Liver (tissue), 9 donors: ENCODE measurements around the gene NTN1. TPM values are rescaled to one million over a fixed set of nuclear protein-coding genes. Genes with fewer than 3 reads are reported as not detected.

ENCODE experiments used
- DNase-seq: peaks from one replicate; pipeline ENCODE4 v3.0.0-alpha.2; 2017; ENCODE audit warnings: low spot score
- H3K27ac ChIP-seq, 2 donors: one replicate each; pipeline ENCODE4 v1.7.0; 2013; ENCODE audit warnings: inconsistent platforms in 2 of 2, low read length in 2 of 2, control low read depth in 1 of 2, low read depth in 1 of 2, mild to moderate bottlenecking in 1 of 2
- H3K27me3 ChIP-seq, 4 donors: one replicate each; pipeline versions ENCODE4 v1.6.1 to v1.7.0; 2013; ENCODE audit warnings: low read length in 3 of 4, inconsistent platforms in 1 of 4, mild to moderate bottlenecking in 1 of 4, moderate library complexity in 1 of 4; ENCODE audit not compliant: control insufficient read depth in 4 of 4, insufficient read depth in 4 of 4
- H3K36me3 ChIP-seq, 4 donors: one replicate each; pipeline versions ENCODE4 v1.6.1 to v1.7.0; 2013; ENCODE audit warnings: low read length in 3 of 4, mild to moderate bottlenecking in 3 of 4, low read depth in 1 of 4, moderate library complexity in 1 of 4; ENCODE audit not compliant: control insufficient read depth in 4 of 4, insufficient read depth in 3 of 4
- H3K4me1 ChIP-seq, 4 donors: one replicate each; pipeline versions ENCODE4 v1.6.1 to v1.7.0; 2013; ENCODE audit warnings: low read length in 3 of 4, mild to moderate bottlenecking in 3 of 4, moderate library complexity in 1 of 4; ENCODE audit not compliant: control insufficient read depth in 4 of 4, insufficient read depth in 4 of 4
- H3K4me3 ChIP-seq, 3 donors: one replicate each; pipeline versions ENCODE4 v1.6.1 to v1.7.0; 2013; ENCODE audit warnings: low read length in 3 of 3, control low read depth in 1 of 3, low read depth in 1 of 3, mild to moderate bottlenecking in 1 of 3
- H3K9ac ChIP-seq, 2 donors: one replicate each; pipeline ENCODE4 v1.7.0; 2013; ENCODE audit warnings: low read length in 2 of 2, mild to moderate bottlenecking in 2 of 2, moderate library complexity in 2 of 2, control low read depth in 1 of 2, low read depth in 1 of 2
- H3K9me3 ChIP-seq, 4 donors: one replicate each; pipeline versions ENCODE4 v1.6.1 to v1.7.0; 2013; ENCODE audit warnings: low read length in 3 of 4; ENCODE audit not compliant: control insufficient read depth in 4 of 4
- CTCF ChIP-seq: fragments of 150-350 bp; IDR thresholded peaks from 2 replicates; pipeline ENCODE4 v1.5.1; 2017; ENCODE audit warnings: improper control_type of control experiment, low read depth, low read length; ENCODE audit not compliant: missing input control
- EGR1 ChIP-seq, 2 donors: IDR thresholded peaks; 2 replicates each; pipeline ENCODE4 v1.6.1; 2016 to 2018; ENCODE audit warnings: antibody characterized with exemption in 2 of 2, low read depth in 2 of 2
- FOXA1 ChIP-seq: IDR thresholded peaks from 2 replicates; pipeline ENCODE4 v1.6.1; 2016; ENCODE audit warnings: antibody characterized with exemption
- FOXA2 ChIP-seq: IDR thresholded peaks from 2 replicates; pipeline ENCODE4 v1.6.1; 2016; ENCODE audit warnings: antibody characterized with exemption
- GABPA ChIP-seq, 2 donors: IDR thresholded peaks in 1 of 2; conservative IDR thresholded peaks in 1 of 2; 2 replicates each; pipeline ENCODE4 v1.6.1; 2016; ENCODE audit warnings: antibody characterized with exemption in 2 of 2, mild to moderate bottlenecking in 1 of 2, moderate library complexity in 1 of 2
- HNF4A ChIP-seq, 2 donors: conservative IDR thresholded peaks; 2 replicates each; pipeline ENCODE4 v1.6.1; 2016; ENCODE audit warnings: antibody characterized with exemption in 2 of 2, mild to moderate bottlenecking in 2 of 2
- HNF4G ChIP-seq: IDR thresholded peaks from 2 replicates; pipeline ENCODE4 v1.6.1; 2016; ENCODE audit warnings: antibody characterized with exemption
- JUND ChIP-seq, 2 donors: IDR thresholded peaks; 2 replicates each; pipeline ENCODE4 v1.6.1; 2016; ENCODE audit warnings: antibody characterized with exemption in 2 of 2
- NR2F2 ChIP-seq: IDR thresholded peaks from 2 replicates; pipeline ENCODE4 v1.6.1; 2016; ENCODE audit warnings: antibody characterized with exemption
- RAD21 ChIP-seq, 2 donors: IDR thresholded peaks; 2 replicates each; pipeline ENCODE4 v1.6.1; 2016; ENCODE audit warnings: antibody characterized with exemption in 2 of 2, mild to moderate bottlenecking in 2 of 2
- REST ChIP-seq: IDR thresholded peaks from 2 replicates; pipeline ENCODE4 v1.6.1; 2016; ENCODE audit warnings: antibody characterized with exemption, mild to moderate bottlenecking
- RXRA ChIP-seq, 2 donors: IDR thresholded peaks; 2 replicates each; pipeline ENCODE4 v1.6.1; 2017 to 2018; ENCODE audit warnings: antibody characterized with exemption in 2 of 2, mild to moderate bottlenecking in 1 of 2
- SP1 ChIP-seq: IDR thresholded peaks from 2 replicates; pipeline ENCODE4 v1.6.1; 2018; ENCODE audit warnings: antibody characterized with exemption, mild to moderate bottlenecking
- TAF1 ChIP-seq: conservative IDR thresholded peaks from 2 replicates; pipeline ENCODE4 v1.6.1; 2016; ENCODE audit warnings: antibody characterized with exemption, mild to moderate bottlenecking
- YY1 ChIP-seq: IDR thresholded peaks from 2 replicates; pipeline ENCODE4 v1.6.1; 2016; ENCODE audit warnings: antibody characterized with exemption, mild to moderate bottlenecking
- WGBS: extraction: QIAGEN DNeasy Blood & Tissue Kit; methylation state at CpG from one replicate; pipeline ENCODE4 v1.1.7; 2013; 5-methylcytosine and 5-hydroxymethylcytosine counted together
- polyA plus RNA-seq, 2 donors: library from polyadenylated mRNA; stranded (reverse) in 1 of 2; unstranded in 1 of 2; fragments of 200-250 nt in 1 of 2; fragments of >200 nt in 1 of 2; fragmentation: Nextera tagmentation in 1 of 2; extraction: Ambion mirVana in 1 of 2; gene quantifications; one replicate each; pipeline versions ENCODE4 v1.2.1 to v1.2.3, GENCODE V29; 2013 to 2015
- total RNA-seq, 2 donors: library from RNA; depleted of rRNA; stranded (reverse); fragments of >200 nt; gene quantifications; one replicate each; pipeline ENCODE4 v1.2.3, GENCODE V29; 2014
- TF ChIP-seq, protein P1 (sequence below): IDR thresholded peaks from 2 replicates; pipeline ENCODE4 v1.6.1; 2016; ENCODE audit warnings: antibody characterized with exemption
- TF ChIP-seq, protein P2 (sequence below): IDR thresholded peaks from 2 replicates; pipeline ENCODE4 v1.6.1; 2016; ENCODE audit warnings: antibody characterized with exemption
- TF ChIP-seq, protein P3 (sequence below): IDR thresholded peaks from 2 replicates; pipeline ENCODE4 v1.6.1; 2016; ENCODE audit warnings: antibody characterized with exemption
- donor health status: healthy.
- donor health status: healthy.
- donor health status: healthy.
- donor health status: healthy.
- donor health status: healthy.

The NTN1 gene
- total and polyA plus RNA-seq, 4 donors: 0.14 to 8.7 (median 4.3) TPM

DNA sequence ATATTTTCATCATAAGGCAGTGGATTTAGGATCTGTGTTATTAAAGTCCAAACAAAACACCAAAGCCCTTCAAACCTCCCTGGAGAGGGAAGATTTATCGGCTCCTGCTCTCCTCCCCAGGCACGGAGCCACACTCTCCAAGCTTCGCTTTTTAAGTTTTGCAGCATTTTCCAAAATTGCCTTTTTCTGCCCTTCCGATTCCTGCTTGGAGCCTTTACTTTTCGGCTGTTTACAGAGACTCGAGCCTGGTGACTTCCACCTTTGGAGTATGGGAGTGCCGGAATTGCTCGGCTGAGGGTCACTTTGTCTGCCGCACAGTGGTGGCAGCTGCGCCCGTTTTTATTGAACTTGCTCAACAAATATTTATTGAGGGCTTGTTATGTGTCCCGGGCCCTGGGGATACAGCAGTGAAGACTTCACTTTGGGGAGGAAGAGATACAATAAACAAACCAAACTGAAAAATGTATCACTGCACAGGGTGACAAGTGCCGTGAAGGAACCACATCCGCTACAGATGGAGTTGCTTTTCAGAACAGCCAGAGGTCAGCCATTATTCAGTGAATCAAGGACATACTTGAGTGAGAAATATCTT, 185.5 kb downstream of the NTN1 start:
- DNase-seq: no peak
- Histone ChIP-seq H3K9ac (peak overlapping the region in 1 of 2 donors; percentile 34), H3K27me3 (no peaks in the 10 kb centered on the region), H3K4me3 (no peak overlapping the region), H3K36me3 (no peaks in the 10 kb centered on the region), H3K27ac (peak overlapping the region in 1 of 2 donors; percentile 59), H3K4me1 (peaks cover 8 to 27% (median 22%) of the 10 kb centered on the region in 4 donors), H3K9me3 (no peaks in the 10 kb centered on the region)
- TF ChIP-seq JUND (IDR thresholded peaks at IDR 0.05) (peak in 1 of 2 donors; percentile 48), NR2F2 (no peak), REST (peak; percentile 23), GABPA (IDR thresholded peaks at IDR 0.05 in 1 of 2, conservative IDR thresholded peaks at IDR 0.05 in 1 of 2) (no peak), RAD21 (IDR thresholded peaks at IDR 0.05) (peak; percentile 58 to 67), RXRA (IDR thresholded peaks at IDR 0.05) (peak; percentile 36 to 73), HNF4G (no peak), FOXA1 (no peak), FOXA2 (peak; percentile 46), EGR1 (IDR thresholded peaks at IDR 0.05; ENCODE audit: low read depth in 2 of 2) (peak in 1 of 2 donors; percentile 23), SP1 (peak; percentile 56), TAF1 (no peak), YY1 (peak; percentile 79), CTCF (no peak), HNF4A (conservative IDR thresholded peaks at IDR 0.05) (peak; percentile 69 to 75)
- TF ChIP-seq, protein P1, sequence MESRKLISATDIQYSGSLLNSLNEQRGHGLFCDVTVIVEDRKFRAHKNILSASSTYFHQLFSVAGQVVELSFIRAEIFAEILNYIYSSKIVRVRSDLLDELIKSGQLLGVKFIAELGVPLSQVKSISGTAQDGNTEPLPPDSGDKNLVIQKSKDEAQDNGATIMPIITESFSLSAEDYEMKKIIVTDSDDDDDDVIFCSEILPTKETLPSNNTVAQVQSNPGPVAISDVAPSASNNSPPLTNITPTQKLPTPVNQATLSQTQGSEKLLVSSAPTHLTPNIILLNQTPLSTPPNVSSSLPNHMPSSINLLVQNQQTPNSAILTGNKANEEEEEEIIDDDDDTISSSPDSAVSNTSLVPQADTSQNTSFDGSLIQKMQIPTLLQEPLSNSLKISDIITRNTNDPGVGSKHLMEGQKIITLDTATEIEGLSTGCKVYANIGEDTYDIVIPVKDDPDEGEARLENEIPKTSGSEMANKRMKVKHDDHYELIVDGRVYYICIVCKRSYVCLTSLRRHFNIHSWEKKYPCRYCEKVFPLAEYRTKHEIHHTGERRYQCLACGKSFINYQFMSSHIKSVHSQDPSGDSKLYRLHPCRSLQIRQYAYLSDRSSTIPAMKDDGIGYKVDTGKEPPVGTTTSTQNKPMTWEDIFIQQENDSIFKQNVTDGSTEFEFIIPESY: no peak
- TF ChIP-seq, protein P2, sequence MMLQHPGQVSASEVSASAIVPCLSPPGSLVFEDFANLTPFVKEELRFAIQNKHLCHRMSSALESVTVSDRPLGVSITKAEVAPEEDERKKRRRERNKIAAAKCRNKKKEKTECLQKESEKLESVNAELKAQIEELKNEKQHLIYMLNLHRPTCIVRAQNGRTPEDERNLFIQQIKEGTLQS: no peak
- TF ChIP-seq, protein P3, sequence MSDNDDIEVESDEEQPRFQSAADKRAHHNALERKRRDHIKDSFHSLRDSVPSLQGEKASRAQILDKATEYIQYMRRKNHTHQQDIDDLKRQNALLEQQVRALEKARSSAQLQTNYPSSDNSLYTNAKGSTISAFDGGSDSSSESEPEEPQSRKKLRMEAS: peak; percentile 56
- WGBS: 20% methylated on average over 14 of the region's 14 CpGs
